ENCODE measurements around the gene DGAT2.

DGAT2 gene

GRCh38 chr11:75834728-75835127, 66.2 kb downstream of the DGAT2 start:
- DNase-seq: no peak

GRCh38 chr11:75836417-75836816, 67.8 kb downstream of the DGAT2 start:
- no peak for DNase-seq

GRCh38 chr11:75839851-75840250, 71.3 kb downstream of the DGAT2 start:
- no peak for DNase-seq

GRCh38 chr11:75840522-75840921, 71.9 kb downstream of the DGAT2 start:
- no peak for DNase-seq

- no peak for DNase-seq
These were observed 73.2 kb downstream of the DGAT2 start for GRCh38 chr11:75841739-75842138.

GRCh38 chr11:75845324-75845723, 76.7 kb downstream of the DGAT2 start:
- no peak for DNase-seq

- no peak for DNase-seq
These were observed 81.3 kb downstream of the DGAT2 start for GRCh38 chr11:75849894-75850293.

GRCh38 chr11:75850787-75851186, 82.2 kb downstream of the DGAT2 start:
- DNase-seq: no peak

Measured in T1000 (cell line).